NCI-H69 (cell line): ENCODE results near the gene FTO.
A peak's percentile ranks its signal among the peaks of the same experiment; 100 is the strongest.

Experiments used
- DNase-seq: peaks from one replicate; lab custom pipeline; 2025; lab: John Stamatoyannopoulos, UW

FTO gene

GRCh38 chr16:54009464-54010176, 305.7 kb downstream of the FTO start:
- no peak for DNase-seq

GRCh38 chr16:54015147-54015546, 311.2 kb downstream of the FTO start:
- DNase-seq = no peak

- DNase-seq = peak; percentile 21
These were observed 318.4 kb downstream of the FTO start for GRCh38 chr16:54022362-54022761.

GRCh38 chr16:54026456-54026855, 322.5 kb downstream of the FTO start:
- no peak for DNase-seq

GRCh38 chr16:54027062-54027461, 323.1 kb downstream of the FTO start:
- no peak for DNase-seq

GRCh38 chr16:54027558-54027957, 323.6 kb downstream of the FTO start:
- DNase-seq = no peak

GRCh38 chr16:54027995-54028394, 324.0 kb downstream of the FTO start:
- no peak for DNase-seq

- no peak for DNase-seq
These were observed 326.5 kb downstream of the FTO start for GRCh38 chr16:54030451-54030850.

GRCh38 chr16:54031107-54031760, 327.3 kb downstream of the FTO start:
- DNase-seq = no peak

GRCh38 chr16:54033747-54034146, 329.8 kb downstream of the FTO start:
- no peak for DNase-seq

- no peak for DNase-seq
These were observed 330.7 kb downstream of the FTO start for GRCh38 chr16:54034684-54035083.

- no peak for DNase-seq
These were observed 336.5 kb downstream of the FTO start for GRCh38 chr16:54040480-54040879.

GRCh38 chr16:54040975-54041374, 337.0 kb downstream of the FTO start:
- no peak for DNase-seq

GRCh38 chr16:54048586-54049495, 344.9 kb downstream of the FTO start:
- DNase-seq = peak; percentile 82

- DNase-seq = peak; percentile 84
These were observed 345.9 kb downstream of the FTO start for GRCh38 chr16:54049591-54050458.

- peak; percentile 54 for DNase-seq
These were observed 346.7 kb downstream of the FTO start for GRCh38 chr16:54050459-54051210.

- DNase-seq = no peak
These were observed 347.9 kb downstream of the FTO start for GRCh38 chr16:54051821-54052220.

GRCh38 chr16:54052271-54052670, 348.3 kb downstream of the FTO start:
- DNase-seq = no peak

GRCh38 chr16:54053891-54054820, 350.2 kb downstream of the FTO start:
- DNase-seq = peak; percentile 86

- DNase-seq = no peak
These were observed 351.2 kb downstream of the FTO start for GRCh38 chr16:54055191-54055590.
